HG03432 (cell line): ENCODE measurements around the gene PDE3A.
"Not testable (repeated sequence)": the region's sequence is repeated elsewhere in the genome, so short reads cannot be mapped to it uniquely, and the experiment has no call there.

Experiments
- ATAC-seq: cut with Tn5 transposase; IDR thresholded peaks from one replicate; pipeline ENCODE4 v1.9.1; 2021; ENCODE audit warnings: mild to moderate bottlenecking, moderate library complexity; ENCODE audit not compliant: unreplicated experiment

Gene PDE3A

DNA sequence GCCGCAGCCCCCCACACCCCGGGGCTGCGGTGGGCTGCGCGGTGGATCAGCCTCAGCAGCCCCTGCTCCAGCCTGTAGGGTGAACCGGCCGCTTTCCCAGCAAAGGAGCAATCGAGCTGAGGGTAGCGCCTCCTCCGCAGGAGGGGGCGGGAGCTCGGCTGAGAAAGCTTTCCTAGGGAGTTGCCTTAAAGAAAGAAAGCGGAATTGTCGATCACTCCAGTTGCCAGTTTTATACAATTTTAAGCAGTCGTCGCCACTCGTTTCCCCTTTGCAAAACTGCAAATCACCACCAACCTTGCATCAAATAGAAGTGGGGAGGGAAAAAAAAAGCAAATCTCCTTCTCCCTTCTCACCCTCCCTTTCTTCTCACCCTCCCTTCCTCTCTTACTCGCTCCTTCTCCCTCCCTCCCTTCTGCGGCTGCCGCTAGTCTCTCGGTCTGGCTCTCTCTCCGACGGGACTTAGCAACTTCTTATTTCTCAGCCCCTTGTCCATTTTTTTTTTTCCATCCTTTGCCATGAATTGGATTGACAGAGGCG lies at the start of gene PDE3A:
Gene PDE3A (plus strand): TSS at position 424 of the 537 bp plus-strand sequence. CDS start 748 bp downstream, outside the sequence.
- ATAC-seq: no peak

- ATAC-seq: no peak
These were observed 49.0 kb upstream of the PDE3A start for GRCh38 chr12:20319366-20319765.

DNA sequence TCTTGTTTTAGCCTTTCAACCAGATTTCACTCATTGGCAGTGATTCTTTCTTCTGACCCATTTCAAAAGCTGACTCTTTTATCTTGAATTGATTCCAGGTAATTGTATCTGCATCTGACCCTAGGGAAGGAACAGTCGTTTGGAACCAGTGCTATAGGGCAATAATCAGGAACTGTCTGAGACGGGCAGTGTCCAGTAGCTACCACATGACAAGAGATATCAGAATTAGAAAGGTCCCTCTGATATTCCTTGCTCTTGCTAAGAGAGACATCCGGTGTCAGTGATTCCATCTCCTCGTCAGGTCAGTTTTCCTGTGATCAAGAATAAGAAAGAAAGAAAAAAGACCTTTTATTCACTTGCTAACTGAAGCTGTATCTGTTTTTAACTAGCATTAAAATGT lies 47.8 kb upstream of the PDE3A start:
- ATAC-seq: no peak

GRCh38 chr12:20330826-20331505 lies 37.4 kb upstream of the PDE3A start:
- not testable (repeated sequence) for ATAC-seq

- ATAC-seq: no peak
These were observed 29.3 kb upstream of the PDE3A start for GRCh38 chr12:20339060-20339459.

DNA sequence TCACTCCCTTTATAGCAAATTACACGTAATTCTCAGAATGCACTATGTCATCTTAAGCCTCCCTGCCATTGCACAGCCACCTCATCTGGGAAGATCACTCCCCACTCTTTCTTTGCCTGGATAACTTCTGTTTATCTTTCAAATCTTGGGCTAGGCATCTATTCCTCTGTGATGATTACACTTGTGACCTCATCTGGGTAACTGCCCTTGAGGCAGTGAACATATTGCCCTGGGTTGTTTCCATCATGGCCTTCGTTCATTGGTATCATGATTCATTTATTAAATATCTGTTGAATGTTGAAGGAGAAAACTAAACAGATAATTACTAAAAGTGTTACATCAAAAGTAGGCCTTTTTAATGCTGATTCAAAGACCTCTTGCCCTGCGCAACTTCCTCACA lies 26.2 kb upstream of the PDE3A start:
- ATAC-seq: no peak

DNA sequence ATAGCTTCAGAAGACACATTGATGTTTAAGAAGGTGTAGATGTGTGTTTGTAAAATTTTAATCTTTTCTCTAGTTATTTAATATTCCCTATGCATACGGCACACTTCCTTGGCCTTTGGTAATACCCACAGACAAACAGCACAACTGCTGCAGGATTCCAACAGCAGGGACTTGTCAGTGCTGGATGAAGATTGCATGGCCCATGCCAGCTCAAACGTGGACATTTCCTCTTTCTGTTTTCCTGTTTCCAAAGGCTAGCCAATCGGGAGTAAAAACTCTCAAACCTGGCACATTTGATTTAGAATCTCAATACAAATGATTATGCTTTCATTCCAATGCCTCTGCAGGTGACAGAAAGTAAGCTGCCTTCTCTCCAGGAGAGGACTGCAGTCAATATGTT lies 22.5 kb upstream of the PDE3A start:
- no peak for ATAC-seq

- no peak for ATAC-seq
These were observed 18.3 kb upstream of the PDE3A start for GRCh38 chr12:20350026-20350425.

- no peak for ATAC-seq
These were observed 17.8 kb upstream of the PDE3A start for GRCh38 chr12:20350495-20350894.

DNA sequence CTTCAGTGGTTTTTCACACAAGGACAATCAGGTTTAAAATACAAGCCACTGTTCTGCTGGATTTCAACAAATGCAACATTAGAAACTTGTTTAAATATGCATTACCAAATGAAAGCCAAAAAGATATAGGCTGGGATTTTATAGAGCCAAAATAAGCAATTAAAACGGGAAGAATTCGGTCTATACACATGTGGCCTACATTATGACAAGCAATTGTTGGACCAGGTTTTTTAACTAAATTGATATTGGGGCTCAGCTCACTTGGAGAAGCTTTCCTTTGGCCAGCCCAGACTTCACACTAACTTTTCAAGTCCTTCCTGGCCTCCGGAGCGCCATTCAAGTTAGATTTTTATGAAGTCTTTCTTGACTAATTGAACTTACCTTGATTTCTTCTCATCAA lies 16.9 kb upstream of the PDE3A start:
- ATAC-seq: no peak

GRCh38 chr12:20356048-20356447 lies 12.3 kb upstream of the PDE3A start:
- no peak for ATAC-seq

- ATAC-seq: no peak
These were observed 7.9 kb upstream of the PDE3A start for GRCh38 chr12:20360407-20360806.

DNA sequence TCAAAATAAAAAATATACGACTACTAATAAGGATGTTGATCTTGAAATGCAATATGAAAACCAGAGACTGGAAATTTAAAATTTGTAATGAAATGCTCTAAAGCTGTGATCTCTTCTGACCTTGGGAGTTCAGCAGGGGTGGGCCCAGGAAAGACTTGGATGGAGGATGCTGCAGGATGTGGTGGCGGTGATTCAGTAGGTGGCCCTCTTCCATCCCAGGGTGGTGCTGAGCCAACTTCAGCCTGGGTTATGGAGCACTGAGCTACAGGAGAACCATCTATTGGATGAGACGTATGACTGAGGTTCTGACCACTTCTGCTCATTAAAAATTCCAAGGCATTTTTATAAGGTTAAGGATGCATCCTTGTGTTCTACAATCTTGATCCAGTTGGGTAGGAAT lies 6.9 kb upstream of the PDE3A start:
- ATAC-seq: no peak

- ATAC-seq: no peak
These were observed 3.8 kb upstream of the PDE3A start for GRCh38 chr12:20364501-20364900.

DNA sequence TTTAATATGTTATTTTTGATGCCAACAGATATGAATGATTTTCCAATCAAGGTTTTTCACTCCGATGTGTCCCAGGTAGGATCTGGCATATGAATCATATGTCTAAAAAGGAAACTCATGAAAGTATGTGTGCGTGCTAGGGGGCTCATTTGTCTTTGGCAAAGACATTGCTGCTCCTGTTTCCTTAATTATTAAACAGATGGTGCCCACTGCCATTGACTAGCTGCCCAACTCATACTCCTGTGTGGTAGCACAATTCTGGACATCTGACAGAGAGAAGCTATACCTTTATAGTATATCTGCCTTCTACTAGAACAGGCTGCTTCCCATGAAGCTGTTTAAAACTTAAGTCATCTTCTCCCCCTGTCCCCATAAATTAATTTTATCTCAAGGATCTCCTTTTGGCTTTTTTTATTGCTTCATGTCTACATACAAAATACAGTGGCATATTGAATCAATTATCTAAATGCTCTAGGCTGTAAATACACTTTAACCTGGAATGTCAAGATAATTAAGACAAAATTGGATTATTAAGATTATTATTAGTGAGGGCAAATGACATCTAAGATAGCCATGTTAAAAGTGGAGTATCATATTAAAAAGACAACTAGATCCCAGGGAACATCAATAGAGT lies 1.4 kb upstream of the PDE3A start:
- ATAC-seq: no peak

DNA sequence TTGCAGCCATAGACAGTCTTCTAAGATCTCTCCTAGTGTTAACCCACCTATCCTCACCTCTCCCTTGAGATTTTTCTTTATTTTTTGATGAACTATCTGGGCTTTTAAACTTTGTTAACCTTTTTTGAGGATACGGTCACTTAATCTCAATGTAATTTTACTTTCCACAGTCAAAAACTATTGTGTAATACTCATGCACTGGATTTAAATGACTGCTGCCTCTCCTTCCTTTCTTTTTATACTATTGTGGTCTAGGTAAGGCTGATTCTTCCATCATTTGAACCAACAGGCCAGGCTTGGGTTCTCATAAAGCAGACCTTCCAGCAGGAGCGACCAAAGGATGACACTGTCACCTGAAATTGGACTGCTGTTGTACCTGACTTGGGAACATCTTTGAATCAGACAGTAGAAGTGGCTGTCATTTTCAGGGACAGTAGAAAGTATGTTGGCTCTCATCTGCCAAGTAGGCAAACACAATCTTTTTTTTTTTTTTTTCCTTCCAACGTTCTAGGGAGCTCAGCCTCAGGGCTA lies 689 bp upstream of the PDE3A start:
- no peak for ATAC-seq

DNA sequence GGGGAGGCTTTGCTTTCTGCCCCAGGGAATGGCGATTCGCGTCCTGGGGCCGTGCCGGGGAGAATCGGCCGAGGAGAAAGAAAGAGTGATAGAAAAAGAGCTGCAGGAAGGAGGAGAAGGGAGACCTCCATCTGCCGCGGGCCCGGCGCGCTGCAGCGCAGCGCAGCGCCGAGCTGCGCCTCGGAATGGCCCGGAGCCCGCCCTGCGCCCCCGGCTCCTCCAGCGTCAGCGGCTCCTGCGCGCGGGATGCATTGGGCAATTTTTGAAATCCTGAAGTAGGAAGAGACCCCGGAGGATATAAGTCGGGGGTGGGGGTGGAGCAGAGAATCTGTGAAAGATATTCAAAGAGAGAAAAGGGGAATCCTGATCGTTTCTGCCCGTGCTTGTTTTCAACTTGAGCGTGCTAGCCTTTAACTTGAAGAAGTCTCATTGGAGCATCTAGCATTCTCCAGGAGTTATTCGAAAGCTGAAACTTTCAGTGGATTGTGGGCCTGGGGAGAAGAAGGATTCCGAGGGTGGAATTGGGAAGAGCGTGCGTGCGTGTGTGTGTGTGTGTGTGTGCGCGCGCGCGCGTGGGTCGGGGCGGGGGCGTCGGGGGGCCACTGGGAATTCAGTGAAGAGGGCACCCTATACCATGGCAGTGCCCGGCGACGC lies 441 bp downstream of the PDE3A start:
- no peak for ATAC-seq

- no peak for ATAC-seq
These were observed 1.1 kb downstream of the PDE3A start for GRCh38 chr12:20369305-20370013.

DNA sequence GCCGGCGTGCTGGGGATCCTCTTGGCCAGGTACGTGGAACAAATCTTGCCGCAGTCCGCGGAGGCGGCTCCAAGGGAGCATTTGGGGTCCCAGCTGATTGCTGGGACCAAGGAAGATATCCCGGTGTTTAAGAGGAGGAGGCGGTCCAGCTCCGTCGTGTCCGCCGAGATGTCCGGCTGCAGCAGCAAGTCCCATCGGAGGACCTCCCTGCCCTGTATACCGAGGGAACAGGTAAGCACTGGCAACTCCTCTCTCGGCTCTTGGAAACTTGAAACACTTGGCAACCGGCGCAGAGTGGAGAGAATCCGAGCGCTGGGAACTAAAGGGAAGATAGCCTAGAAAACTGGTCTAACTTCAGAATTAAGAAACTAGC lies 1.7 kb downstream of the PDE3A start:
- no peak for ATAC-seq

DNA sequence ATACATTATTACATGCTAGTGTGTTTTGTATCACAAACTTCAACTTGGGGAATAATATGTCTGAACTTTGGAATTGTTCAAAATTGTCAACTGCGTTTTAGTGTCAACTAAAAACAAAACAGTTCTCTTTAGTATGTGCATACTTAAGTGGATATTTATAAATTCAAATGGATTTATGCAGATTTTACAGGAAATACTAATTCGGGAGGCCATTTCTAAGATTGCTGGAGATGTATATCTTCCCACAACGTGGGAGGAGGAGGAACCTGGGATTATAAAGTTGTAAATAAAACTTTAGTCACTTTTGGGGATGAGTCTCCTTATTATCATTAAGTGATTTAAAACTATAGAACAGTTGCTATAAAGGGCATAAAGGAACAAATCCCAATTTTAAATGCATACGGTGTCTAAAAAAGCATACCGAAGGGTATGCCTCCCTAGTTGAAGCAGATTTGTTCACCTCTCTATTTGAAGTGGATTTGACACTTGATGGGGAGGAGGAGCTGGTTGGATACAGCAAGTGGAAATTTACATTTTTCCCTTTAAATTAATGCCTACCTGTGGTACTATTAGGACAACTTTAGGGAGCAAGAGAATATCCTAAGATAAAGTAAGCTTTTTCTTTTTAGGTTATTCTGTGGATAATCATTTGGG lies 2.7 kb downstream of the PDE3A start:
- ATAC-seq: no peak
